Left ventricle myocardium superior (tissue), 1 donor: ENCODE data around the gene GJA3. TPM values are rescaled to one million over a fixed set of nuclear protein-coding genes. Genes with fewer than 3 reads are reported as not detected.

ENCODE experiments used
- ATAC-seq: fragments of 200-7000 bp; cut with Tn5 transposase; one replicate; pipeline ENCODE4 v1.9.1; 2020; ENCODE audit warnings: mild to moderate bottlenecking, moderate library complexity
- DNase-seq: peaks from one replicate; pipeline ENCODE4 v3.0.0-alpha.2; 2020
- intact Hi-C: fragments of 100-400 bp; cut with micrococcal nuclease; formaldehyde crosslinking; loops from one replicate; pipeline ENCODE4 v1.11.0; 2022
- total RNA-seq: library from RNA; stranded (reverse); fragmentation: NEBNext Ultra II Directional; extraction: Animal tissue kit (Norgen Biotek cat#: 25700); gene quantifications from one replicate; pipeline ENCODE4 v1.2.1, GENCODE V29; 2021
- donor health status: DM: no; HTN: yes; CAD: no; lungs with severe emphysema.

The GJA3 gene
- total RNA-seq, 1 donor from 2014 or later = 17.9 TPM

- ATAC-seq = peak; percentile 86
- intact Hi-C loops = no loop called here
- peak; percentile 66 for DNase-seq
These were observed 42.3 kb downstream of the GJA3 start for GRCh38 chr13:20118268-20119140.

- DNase-seq = no peak
- intact Hi-C loops = no loop called here
- no peak for ATAC-seq
These were observed 44.6 kb downstream of the GJA3 start for GRCh38 chr13:20116213-20116612.

GRCh38 chr13:20114066-20114610, 46.7 kb downstream of the GJA3 start:
- intact Hi-C loops = no loop called here
- DNase-seq (no peak), ATAC-seq (no peak)

- no peak for ATAC-seq
- DNase-seq = no peak
- intact Hi-C loops = no loop called here
These were observed 51.8 kb downstream of the GJA3 start for GRCh38 chr13:20109037-20109436.

GRCh38 chr13:20106742-20107141, 54.1 kb downstream of the GJA3 start:
- no peak for ATAC-seq
- intact Hi-C loops = no loop called here
- DNase-seq = no peak

GRCh38 chr13:20105161-20105689, 55.6 kb downstream of the GJA3 start:
- ATAC-seq (no peak), DNase-seq (no peak)
- intact Hi-C loops = no loop called here

GRCh38 chr13:20102525-20103180, 58.2 kb downstream of the GJA3 start:
- no peak for DNase-seq
- intact Hi-C loops = no loop called here
- no peak for ATAC-seq

GRCh38 chr13:20101467-20102316, 59.2 kb downstream of the GJA3 start:
- ATAC-seq (peak; percentile 28), DNase-seq (no peak)
- intact Hi-C loops = no loop called here

- no peak for DNase-seq
- ATAC-seq = no peak
- intact Hi-C loops = no loop called here
These were observed 61.5 kb downstream of the GJA3 start for GRCh38 chr13:20099319-20099718.

- ATAC-seq = no peak
- no peak for DNase-seq
- intact Hi-C loops = no loop called here
These were observed 66.9 kb downstream of the GJA3 start for GRCh38 chr13:20093951-20094350.

- intact Hi-C loops = no loop called here
- ATAC-seq (peak; percentile 58), DNase-seq (no peak)
These were observed 70.5 kb downstream of the GJA3 start for GRCh38 chr13:20090349-20090748.

Other genes starting within 250 kb of the GJA3 start
- gene ZMYM2, start 202.3 kb downstream of the GJA3 start, total RNA-seq = 49.8 TPM
- gene GJB2, start 31.9 kb upstream of the GJA3 start, total RNA-seq = 0.42 TPM
- gene GJB6, start 71.3 kb upstream of the GJA3 start, total RNA-seq = not detected